ENCODE measurements around the gene FNBP1.

The FNBP1 gene

GRCh38 chr9:130042885-130043653 is at the start of gene FNBP1:
Gene FNBP1, minus strand, starts transcription at chr9:130043189. Its CDS starts 214 bp downstream, at chr9:130042975.
- peak; percentile 68 for DNase-seq (ENCODE audit: low spot score)

GRCh38 chr9:130090915-130091314 is 47.9 kb upstream of the FNBP1 start:
- DNase-seq (ENCODE audit: low spot score) = no peak

GRCh38 chr9:130089141-130089540 is 46.2 kb upstream of the FNBP1 start:
- no peak for DNase-seq (ENCODE audit: low spot score)

GRCh38 chr9:130088051-130088450 is 45.1 kb upstream of the FNBP1 start:
- DNase-seq (ENCODE audit: low spot score) = no peak

GRCh38 chr9:130084337-130084736 is 41.3 kb upstream of the FNBP1 start:
- DNase-seq (ENCODE audit: low spot score) = no peak

GRCh38 chr9:130078547-130078946 is 35.6 kb upstream of the FNBP1 start:
- DNase-seq (ENCODE audit: low spot score) = no peak

- no peak for DNase-seq (ENCODE audit: low spot score)
Observed at GRCh38 chr9:130073373-130073772, 30.4 kb upstream of the FNBP1 start.

- peak; percentile 26 for DNase-seq (ENCODE audit: low spot score)
Observed at GRCh38 chr9:130072515-130073235, 29.7 kb upstream of the FNBP1 start.

GRCh38 chr9:130069048-130069447 is 26.1 kb upstream of the FNBP1 start:
- DNase-seq (ENCODE audit: low spot score) = no peak

- DNase-seq (ENCODE audit: low spot score) = no peak
Observed at GRCh38 chr9:130064621-130065020, 21.6 kb upstream of the FNBP1 start.

- no peak for DNase-seq (ENCODE audit: low spot score)
Observed at GRCh38 chr9:130062750-130063149, 19.8 kb upstream of the FNBP1 start.

GRCh38 chr9:130060296-130060695 is 17.3 kb upstream of the FNBP1 start:
- no peak for DNase-seq (ENCODE audit: low spot score)

- DNase-seq (ENCODE audit: low spot score) = no peak
Observed at GRCh38 chr9:130058887-130059286, 15.9 kb upstream of the FNBP1 start.

GRCh38 chr9:130058154-130058553 is 15.2 kb upstream of the FNBP1 start:
- no peak for DNase-seq (ENCODE audit: low spot score)

- DNase-seq (ENCODE audit: low spot score) = no peak
Observed at GRCh38 chr9:130054820-130055219, 11.8 kb upstream of the FNBP1 start.

GRCh38 chr9:130054325-130054786 is 11.4 kb upstream of the FNBP1 start:
- DNase-seq (ENCODE audit: low spot score) = no peak

GRCh38 chr9:130053504-130054324 is 10.7 kb upstream of the FNBP1 start, which contains the start of gene GPR107:
Gene GPR107, plus strand, starts transcription at chr9:130053906. Its CDS starts 27 bp downstream, at chr9:130053933.
- DNase-seq (ENCODE audit: low spot score) = peak; percentile 56

- no peak for DNase-seq (ENCODE audit: low spot score)
Observed at GRCh38 chr9:130053109-130053503, 10.1 kb upstream of the FNBP1 start.

- DNase-seq (ENCODE audit: low spot score) = no peak
Observed at GRCh38 chr9:130051855-130052254, 8.9 kb upstream of the FNBP1 start.

- DNase-seq (ENCODE audit: low spot score) = no peak
Observed at GRCh38 chr9:130050462-130050861, 7.5 kb upstream of the FNBP1 start.

- DNase-seq (ENCODE audit: low spot score) = no peak
Observed at GRCh38 chr9:130049431-130050210, 6.6 kb upstream of the FNBP1 start.
